ENCODE data around the gene SRC. TPM values are rescaled to one million over a fixed set of nuclear protein-coding genes. Genes with fewer than 3 reads are reported as not detected.

SRC gene
- total and polyA plus RNA-seq, 2 donors (not counting 3 experiments of a cell fraction or from before 2014, with no cell fraction given): 22.6 to 29.4 TPM

- Histone ChIP-seq H3K9me1 (replicated peaks; ENCODE audit: control insufficient read depth, extremely low read depth, insufficient read depth, low read length) (no peaks in the 10 kb centered on the region), H3K4me1 (ENCODE audit: control insufficient read depth, extremely low read depth, insufficient read depth, low read length) (no peaks in the 10 kb centered on the region), H3K4me2 (ENCODE audit: insufficient read depth, low read length) (no peak overlapping the region), H3K79me2 (ENCODE audit: control insufficient read depth, insufficient read depth, low read length) (no peaks in the 10 kb centered on the region), H3K36me3 (ENCODE audit: control insufficient read depth in 2 of 2, extremely low read depth in 1 of 2, insufficient read depth in 2 of 2, low read length in 2 of 2) (no peaks in the 10 kb centered on the region), H3K9ac (replicated peaks; ENCODE audit: extremely low read depth, insufficient read depth, low read length) (no peak overlapping the region), H4K20me1 (replicated peaks; ENCODE audit: control insufficient read depth, extremely low read depth, insufficient read depth, low read length) (no peaks in the 10 kb centered on the region), H3K27me3 (ENCODE audit: control insufficient read depth in 2 of 2, insufficient read depth in 2 of 2, low read length in 2 of 2) (peaks cover 23 to 31% of the 10 kb centered on the region in 2 experiments), H3K27ac (ENCODE audit: insufficient read depth, low read depth, low read length) (no peak overlapping the region), H2AFZ (ENCODE audit: low read depth, low read length) (no peak overlapping the region), H3K4me3 (replicated peaks in 1 of 3; ENCODE audit: insufficient read depth in 1 of 3, low read depth in 1 of 3, low read length in 3 of 3) (no peak overlapping the region), H3K9me3 (replicated peaks; ENCODE audit: control insufficient read depth, insufficient read depth, low read length) (no peaks in the 10 kb centered on the region)
- intact Hi-C loops (cut with micrococcal nuclease): no loop called here
- BruUV-seq (replicated peaks): no TSS peak
- no peak for DNase-seq (ENCODE audit: low read depth, low spot score)
- dilution Hi-C loops (cut with MboI; ENCODE audit: extremely low pct_ligation_motif_present, low sequenced_read_pairs): no loop called here
- POLR2A ChIA-PET: no interaction called here
- CTCF ChIA-PET: no interaction called here
- TF ChIP-seq MYC (IDR thresholded peaks at IDR 0.05; ENCODE audit: low read depth, low read length): no peak
- no peak for TF ChIP-seq GATA2 (IDR thresholded peaks at IDR 0.05; ENCODE audit: insufficient read depth, insufficient read length, low read depth, low read length)
- TF ChIP-seq POLR2AphosphoS5 (IDR thresholded peaks at IDR 0.05; ENCODE audit: insufficient read depth, low read depth, low read length): no peak
- no peak for TF ChIP-seq FOS (IDR thresholded peaks at IDR 0.05; ENCODE audit: borderline replicate concordance, insufficient read depth, low read length)
- no peak for TF ChIP-seq EZH2 (IDR thresholded peaks at IDR 0.05; ENCODE audit: borderline replicate concordance, low read depth, low read length, severe bottlenecking)
- TF ChIP-seq CTCF (IDR thresholded peaks at IDR 0.05; ENCODE audit: extremely low read depth in 1 of 2, insufficient read depth in 1 of 2, low read depth in 1 of 2, low read length in 2 of 2): no peak
- TF ChIP-seq JUN (IDR thresholded peaks at IDR 0.05; ENCODE audit: borderline replicate concordance, insufficient read depth, insufficient read length, low read depth): no peak
- no peak for TF ChIP-seq POLR2A (IDR thresholded peaks at IDR 0.05; ENCODE audit: low read depth, low read length)
- TF ChIP-seq MAX (IDR thresholded peaks at IDR 0.05; ENCODE audit: insufficient read depth, insufficient read length): no peak
- FAIRE-seq: no peak
Measured at GRCh38 chr20:37420610-37421009, 74.7 kb downstream of the SRC start.

All from endothelial cell of umbilical vein (primary cell).